Kidney (tissue), 14 donors: ENCODE results near the gene MSANTD1. TPM values are rescaled to one million over a fixed set of nuclear protein-coding genes. Genes with fewer than 3 reads are reported as not detected.

Source experiments
- DNase-seq, 5 donors: peaks; one replicate each; pipeline ENCODE4 v3.0.0-alpha.2; 2013 to 2020
- FAIRE-seq: peaks from 2 replicates; lab custom pipeline; 2012; peaks lifted over from hg19 to GRCh38; lab: Jason Lieb, UNC
- H3K27ac ChIP-seq, 2 donors: one replicate each; pipeline ENCODE4 v1.7.0; 2013; ENCODE audit warnings: low read depth in 2 of 2, low read length in 2 of 2, inconsistent platforms in 1 of 2
- H3K27me3 ChIP-seq: one replicate; pipeline ENCODE4 v1.7.1; 2013; ENCODE audit warnings: low read length, inconsistent platforms; ENCODE audit not compliant: control insufficient read depth, insufficient read depth
- H3K36me3 ChIP-seq, 3 donors: one replicate each; pipeline versions ENCODE4 v1.7.0 to v1.7.1; 2013; ENCODE audit warnings: low read length in 3 of 3, control low read depth in 1 of 3, inconsistent platforms in 1 of 3; ENCODE audit not compliant: insufficient read depth in 3 of 3, control insufficient read depth in 2 of 3
- H3K4me1 ChIP-seq, 3 donors: one replicate each; pipeline versions ENCODE4 v1.7.0 to v1.7.1; 2013; ENCODE audit warnings: low read length in 3 of 3, inconsistent platforms in 1 of 3, low read depth in 1 of 3; ENCODE audit not compliant: control insufficient read depth in 2 of 3, insufficient read depth in 2 of 3
- H3K4me3 ChIP-seq, 3 donors: one replicate each; pipeline versions ENCODE4 v1.7.0 to v1.8.1; 2013; ENCODE audit warnings: low read length in 3 of 3, control low read depth in 1 of 3, inconsistent platforms in 1 of 3
- H3K9ac ChIP-seq, 3 donors: one replicate each; pipeline versions ENCODE4 v1.7.0 to v1.7.1; 2013; ENCODE audit warnings: low read length in 3 of 3, control low read depth in 1 of 3, inconsistent platforms in 1 of 3
- H3K9me3 ChIP-seq, 3 donors: one replicate each; pipeline versions ENCODE4 v1.7.0 to v1.7.1; 2013; ENCODE audit warnings: low read length in 3 of 3, control low read depth in 1 of 3, inconsistent platforms in 1 of 3; ENCODE audit not compliant: control insufficient read depth in 2 of 3, insufficient read depth in 1 of 3
- intact Hi-C: fragments of 100-400 bp; cut with DNase I; formaldehyde crosslinking; loops from one replicate; pipeline ENCODE4 v1.11.1; 2022
- polyA plus RNA-seq: library from polyadenylated mRNA; stranded (reverse); fragments of 350-450 nt; fragmentation: Illumina TruSeq; extraction: RNeasy Lipid Tissue Mini Kit (QIAGEN cat#74804); gene quantifications from one replicate; pipeline ENCODE4 v1.2.3, GENCODE V29; 2014; ENCODE audit warnings: low read depth, low replicate concordance; ENCODE audit not compliant: insufficient read depth
- total RNA-seq: library from RNA; stranded (reverse); fragmentation: NEBNext Ultra II Directional; extraction: Animal tissue kit (Norgen Biotek cat#: 25700); gene quantifications from one replicate; pipeline ENCODE4 v1.2.1, GENCODE V29; 2021
- TF ChIP-seq, protein P1 (sequence below): IDR thresholded peaks from 3 replicates; pipeline ENCODE4 v1.5.1; 2012; ENCODE audit warnings: mild to moderate bottlenecking, moderate library complexity, borderline replicate concordance; ENCODE audit not compliant: insufficient read depth; ENCODE audit errors: extremely low read depth
- donor health status: control.
- donor health status: control.
- donor health status: control.
- donor health status: control.
- donor health status: control.
- donor health status: DM: yes; HTN: yes; CAD: no.
- donor health status: Normal renal cell carcinoma (clear cell type).

Gene MSANTD1
- total and polyA plus RNA-seq, 2 donors from 2014 or later: 0.91 TPM; not detected in 1

DNA sequence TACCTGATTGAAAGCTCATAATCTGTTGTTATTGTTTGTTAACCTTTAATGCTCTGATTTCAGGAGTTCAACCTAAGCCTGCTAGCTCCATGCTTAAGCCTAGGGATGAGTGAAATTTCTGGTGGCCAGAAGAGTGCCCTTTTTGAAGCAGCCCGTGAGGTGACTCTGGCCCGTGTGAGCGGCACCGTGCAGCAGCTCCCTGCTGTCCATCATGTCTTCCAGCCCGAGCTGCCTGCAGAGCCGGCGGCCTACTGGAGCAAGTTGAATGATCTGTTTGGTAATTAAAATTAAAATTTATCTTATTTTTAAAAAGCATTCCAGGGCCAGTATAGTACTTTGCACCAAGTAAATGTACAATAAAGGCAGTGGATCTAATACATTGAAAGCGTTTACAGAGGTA lies 37.1 kb upstream of the MSANTD1 start:
- DNase-seq: no peak
- intact Hi-C loops: no loop called here

DNA sequence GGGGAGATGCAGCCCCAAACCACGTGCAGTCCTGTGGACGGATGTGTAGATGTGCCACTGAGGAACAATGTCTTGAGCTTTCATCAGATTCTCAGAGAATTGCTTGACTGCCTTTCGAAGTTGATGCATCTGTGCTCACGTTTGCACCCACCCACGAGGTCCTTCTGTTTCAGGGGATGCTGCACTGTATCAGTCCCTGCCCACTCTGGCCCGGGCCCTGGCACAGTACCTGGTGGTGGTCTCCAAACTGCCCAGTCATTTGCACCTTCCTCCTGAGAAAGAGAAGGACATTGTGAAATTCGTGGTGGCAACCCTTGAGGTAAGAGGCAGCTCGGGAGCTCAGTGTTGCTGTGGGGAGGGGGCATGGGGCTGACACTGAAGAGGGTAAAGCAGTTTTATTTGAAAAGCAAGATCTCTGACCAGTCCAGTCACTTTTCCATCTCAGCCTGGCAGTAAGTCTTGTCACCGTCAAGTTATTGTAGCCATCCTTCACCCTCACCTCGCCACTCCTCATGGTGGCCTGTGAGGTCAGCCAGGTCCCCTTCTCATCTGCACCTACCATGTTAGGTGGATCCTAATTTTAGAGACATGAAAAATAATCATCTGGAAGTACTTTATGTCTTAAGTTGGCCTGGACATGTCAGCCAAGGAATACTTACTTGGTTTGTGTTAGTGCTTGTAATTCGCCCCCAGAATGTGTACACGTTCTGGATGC lies 36.4 kb upstream of the MSANTD1 start:
- Histone ChIP-seq H3K4me3 (no peak overlapping the region), H3K9ac (no peak overlapping the region), H3K36me3 (peaks cover 10 to 63% (median 51%) of the 10 kb centered on the region in 3 donors), H3K27me3 (no peaks in the 10 kb centered on the region), H3K4me1 (peaks cover 0 to under 1% (median under 1%) of the 10 kb centered on the region in 3 donors), H3K9me3 (no peaks in the 10 kb centered on the region), H3K27ac (no peak overlapping the region)
- TF ChIP-seq, protein P1, sequence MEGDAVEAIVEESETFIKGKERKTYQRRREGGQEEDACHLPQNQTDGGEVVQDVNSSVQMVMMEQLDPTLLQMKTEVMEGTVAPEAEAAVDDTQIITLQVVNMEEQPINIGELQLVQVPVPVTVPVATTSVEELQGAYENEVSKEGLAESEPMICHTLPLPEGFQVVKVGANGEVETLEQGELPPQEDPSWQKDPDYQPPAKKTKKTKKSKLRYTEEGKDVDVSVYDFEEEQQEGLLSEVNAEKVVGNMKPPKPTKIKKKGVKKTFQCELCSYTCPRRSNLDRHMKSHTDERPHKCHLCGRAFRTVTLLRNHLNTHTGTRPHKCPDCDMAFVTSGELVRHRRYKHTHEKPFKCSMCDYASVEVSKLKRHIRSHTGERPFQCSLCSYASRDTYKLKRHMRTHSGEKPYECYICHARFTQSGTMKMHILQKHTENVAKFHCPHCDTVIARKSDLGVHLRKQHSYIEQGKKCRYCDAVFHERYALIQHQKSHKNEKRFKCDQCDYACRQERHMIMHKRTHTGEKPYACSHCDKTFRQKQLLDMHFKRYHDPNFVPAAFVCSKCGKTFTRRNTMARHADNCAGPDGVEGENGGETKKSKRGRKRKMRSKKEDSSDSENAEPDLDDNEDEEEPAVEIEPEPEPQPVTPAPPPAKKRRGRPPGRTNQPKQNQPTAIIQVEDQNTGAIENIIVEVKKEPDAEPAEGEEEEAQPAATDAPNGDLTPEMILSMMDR: no peak
- peak in 1 of 5 donors; percentile 57 for DNase-seq
- FAIRE-seq: no peak
- intact Hi-C loops: no loop called here

More for the DNA sequence above, 37.1 kb upstream of the MSANTD1 start:
- no peaks in the 10 kb centered on the region for H3K9me3 ChIP-seq
- no peak overlapping the region for H3K4me3 ChIP-seq
- no peaks in the 10 kb centered on the region for H3K27me3 ChIP-seq
- no peak overlapping the region for H3K9ac ChIP-seq
- no peak overlapping the region for H3K27ac ChIP-seq
- FAIRE-seq: no peak
- TF ChIP-seq, protein P1: no peak
- H3K4me1 ChIP-seq: peaks cover 0 to 7% (median 4%) of the 10 kb centered on the region in 3 donors
- H3K36me3 ChIP-seq: peaks cover 10 to 69% (median 47%) of the 10 kb centered on the region in 3 donors

DNA sequence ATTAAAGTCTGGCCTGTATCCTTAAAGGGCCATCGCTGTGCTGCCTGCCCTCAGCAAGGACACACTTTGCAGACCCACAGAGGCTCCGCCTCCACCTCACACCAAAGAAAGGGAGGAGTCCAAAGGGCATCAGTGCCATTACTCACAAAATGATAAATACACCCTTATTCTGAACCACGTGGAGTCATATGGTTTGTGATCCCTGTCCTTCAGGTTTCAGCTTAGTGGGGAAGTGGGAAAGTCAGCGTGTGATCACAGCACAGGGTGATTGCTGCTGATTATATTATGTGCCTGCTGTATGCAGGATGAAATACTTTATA lies 35.9 kb upstream of the MSANTD1 start:
- H3K27ac ChIP-seq: no peak overlapping the region
- no peaks in the 10 kb centered on the region for H3K9me3 ChIP-seq
- no peaks in the 10 kb centered on the region for H3K27me3 ChIP-seq
- TF ChIP-seq, protein P1: no peak
- H3K4me1 ChIP-seq: no peaks in the 10 kb centered on the region
- H3K9ac ChIP-seq: no peak overlapping the region
- FAIRE-seq: no peak
- peaks cover 10 to 62% (median 55%) of the 10 kb centered on the region in 3 donors for H3K36me3 ChIP-seq
- DNase-seq: no peak
- intact Hi-C loops: no loop called here
- no peak overlapping the region for H3K4me3 ChIP-seq
